H1 (cell line): ENCODE measurements around the gene CHST8. TPM values are rescaled to one million over a fixed set of nuclear protein-coding genes. Genes with fewer than 3 reads are reported as not detected.

Source experiments
- CTCF ChIA-PET: fragments of 300-600 bp; sonication (Branson Sonifier 250); formaldehyde crosslinking; loops from one replicate; lab custom pipeline; 2021; ENCODE audit not compliant: partially characterized antibody; lab: Charles Lee
- POLR2A ChIA-PET: fragments of 300-600 bp; sonication (Branson Sonifier 250); formaldehyde crosslinking; loops from one replicate; lab custom pipeline; 2021; ENCODE audit warnings: inconsistent platforms; ENCODE audit not compliant: partially characterized antibody; lab: Charles Lee
- DNase-seq, 2 experiments: peaks; one replicate each; pipeline versions ENCODE4 v3.0.0 to v3.0.0-alpha.2; 2010 to 2022; ENCODE audit warnings: low spot score in 2 of 2, low read depth in 1 of 2, mixed read lengths in 1 of 2
- FAIRE-seq: peaks from 2 replicates; lab custom pipeline; 2011; peaks lifted over from hg19 to GRCh38; lab: Jason Lieb, UNC
- H2AFZ ChIP-seq: 2 replicates; pipeline ENCODE4 v1.8.1; 2012; ENCODE audit warnings: low read length, inconsistent platforms
- H2AK5ac ChIP-seq: 2 replicates; pipeline ENCODE4 v1.6.1; 2013; ENCODE audit warnings: low read depth, low read length
- H2BK120ac ChIP-seq: replicated peaks from 2 replicates; pipeline ENCODE3; 2013; ENCODE audit warnings: low read depth, low read length, inconsistent platforms
- H2BK12ac ChIP-seq: 2 replicates; pipeline ENCODE4 v1.6.1; 2013; ENCODE audit warnings: low read depth, low read length
- H2BK15ac ChIP-seq: 2 replicates; pipeline ENCODE4 v1.6.1; 2013; ENCODE audit warnings: low read length
- H2BK20ac ChIP-seq: 2 replicates; pipeline ENCODE4 v1.6.1; 2013; ENCODE audit warnings: low read length
- H2BK5ac ChIP-seq: 2 replicates; pipeline ENCODE4 v1.6.1; 2013; ENCODE audit warnings: low read depth, low read length
- H3K14ac ChIP-seq: 2 replicates; pipeline ENCODE4 v1.6.1; 2013; ENCODE audit warnings: inconsistent platforms; ENCODE audit not compliant: insufficient read length
- H3K18ac ChIP-seq: 2 replicates; pipeline ENCODE4 v1.6.1; 2013; ENCODE audit warnings: low read length; ENCODE audit errors: extremely low read depth
- H3K23ac ChIP-seq: 2 replicates; pipeline ENCODE4 v1.6.1; 2013; ENCODE audit warnings: inconsistent platforms; ENCODE audit not compliant: insufficient read length
- H3K23me2 ChIP-seq: 2 replicates; pipeline ENCODE4 v1.6.1; 2013; ENCODE audit warnings: low read depth, low read length
- H3K27ac ChIP-seq: 2 replicates; pipeline ENCODE4 v1.6.1; 2011; ENCODE audit warnings: low read depth, low read length, inconsistent platforms
- H3K27me3 ChIP-seq, 4 experiments: replicated peaks in 1 of 4; 1 replicate in 1 of 4; 2 replicates in 3 of 4; pipeline versions ENCODE4 v1.6.1 to v1.8.1; 2011 to 2013; ENCODE audit warnings: low read length in 3 of 4, mild to moderate bottlenecking in 3 of 4, inconsistent platforms in 2 of 4, mixed read lengths in 2 of 4, moderate library complexity in 1 of 4; ENCODE audit not compliant: control insufficient read depth in 3 of 4, insufficient read depth in 3 of 4; ENCODE audit errors: extremely low read depth in 1 of 4
- H3K36me3 ChIP-seq, 4 experiments: 2 replicates each; pipeline versions ENCODE4 v1.6.1 to v1.8.1; 2011 to 2013; ENCODE audit warnings: mild to moderate bottlenecking in 4 of 4, low read length in 3 of 4, moderate library complexity in 2 of 4, control low read depth in 1 of 4, inconsistent platforms in 1 of 4; ENCODE audit not compliant: insufficient read depth in 4 of 4, control insufficient read depth in 2 of 4
- H3K4ac ChIP-seq: replicated peaks from 2 replicates; pipeline ENCODE3; 2013; ENCODE audit warnings: low read length, low read depth, mixed read lengths, inconsistent platforms; ENCODE audit not compliant: insufficient read length
- H3K4me1 ChIP-seq, 4 experiments: replicated peaks in 1 of 4; 1 replicate in 1 of 4; 2 replicates in 3 of 4; pipeline versions ENCODE4 v1.6.1 to v1.8.1; 2011 to 2013; ENCODE audit warnings: low read length in 3 of 4, inconsistent platforms in 2 of 4, mixed read lengths in 1 of 4; ENCODE audit not compliant: insufficient read depth in 4 of 4, control insufficient read depth in 3 of 4
- H3K4me2 ChIP-seq, 2 experiments: 2 replicates each; pipeline versions ENCODE4 v1.6.1 to v1.8.1; 2011 to 2013; ENCODE audit warnings: low read depth in 2 of 2, low read length in 2 of 2, control low read depth in 1 of 2, inconsistent platforms in 1 of 2, mild to moderate bottlenecking in 1 of 2; ENCODE audit not compliant: insufficient read depth in 1 of 2
- H3K4me3 ChIP-seq, 4 experiments: fragments of 200-600, 300-600 bp in 1 of 4; sonication (generic), shearing (Covaris generic), sonication (Bioruptor Twin) in 1 of 4; 2 replicates each; pipeline versions ENCODE4 v1.5.1 to v1.8.1; 2011 to 2016; ENCODE audit warnings: low read length in 4 of 4, low read depth in 3 of 4, control low read depth in 2 of 4, inconsistent platforms in 2 of 4, mild to moderate bottlenecking in 2 of 4, mixed read lengths in 1 of 4, moderate library complexity in 1 of 4; ENCODE audit not compliant: insufficient read depth in 2 of 4; ENCODE audit errors: extremely low read depth in 1 of 4
- H3K56ac ChIP-seq: replicated peaks from 2 replicates; pipeline ENCODE3; 2013; ENCODE audit warnings: low read depth, mild to moderate bottlenecking, mixed read lengths, low read length, inconsistent platforms; ENCODE audit not compliant: insufficient read length
- H3K79me1 ChIP-seq: 2 replicates; pipeline ENCODE4 v1.6.1; 2013; ENCODE audit warnings: low read depth, low read length, control low read depth
- H3K79me2 ChIP-seq, 2 experiments: 2 replicates each; pipeline versions ENCODE4 v1.6.1 to v1.8.1; 2012 to 2013; ENCODE audit warnings: low read length in 2 of 2, mild to moderate bottlenecking in 2 of 2, inconsistent platforms in 1 of 2; ENCODE audit not compliant: insufficient read depth in 2 of 2, control insufficient read depth in 1 of 2
- H3K9ac ChIP-seq, 4 experiments: replicated peaks in 1 of 4; 1 replicate in 1 of 4; 2 replicates in 3 of 4; pipeline versions ENCODE4 v1.6.1 to v1.8.1; 2011 to 2013; ENCODE audit warnings: low read depth in 3 of 4, low read length in 3 of 4, control low read depth in 2 of 4, mild to moderate bottlenecking in 2 of 4, moderate library complexity in 2 of 4, inconsistent platforms in 1 of 4; ENCODE audit errors: extremely low read depth in 1 of 4
- H3K9me3 ChIP-seq, 2 experiments: 2 replicates each; pipeline versions ENCODE4 v1.6.1 to v1.8.1; 2012 to 2013; ENCODE audit warnings: mild to moderate bottlenecking in 2 of 2, moderate library complexity in 2 of 2, control low read depth in 1 of 2, inconsistent platforms in 1 of 2, low read depth in 1 of 2, low read length in 1 of 2, mixed read lengths in 1 of 2; ENCODE audit not compliant: insufficient read depth in 2 of 2
- H4K20me1 ChIP-seq, 2 experiments: replicated peaks in 1 of 2; 2 replicates each; pipeline versions ENCODE3 to v1.8.1; 2011 to 2013; ENCODE audit warnings: inconsistent platforms in 2 of 2, low read length in 2 of 2, mild to moderate bottlenecking in 1 of 2; ENCODE audit not compliant: insufficient read depth in 2 of 2, control insufficient read depth in 1 of 2
- H4K5ac ChIP-seq: 2 replicates; pipeline ENCODE4 v1.6.1; 2013; ENCODE audit warnings: low read length, low read depth, mixed read lengths, inconsistent platforms; ENCODE audit not compliant: insufficient read length
- H4K8ac ChIP-seq: 2 replicates; pipeline ENCODE4 v1.8.0; 2013; ENCODE audit warnings: mild to moderate bottlenecking, moderate library complexity, low read length, inconsistent platforms; ENCODE audit not compliant: insufficient read depth; ENCODE audit errors: extremely low read depth
- H4K91ac ChIP-seq: replicated peaks from 2 replicates; pipeline ENCODE3; 2013; ENCODE audit warnings: low read length, mixed read lengths, inconsistent platforms; ENCODE audit not compliant: insufficient read length
- FOSL1 ChIP-seq: IDR thresholded peaks from 2 replicates; pipeline ENCODE4 v1.6.1; 2011; ENCODE audit warnings: mild to moderate bottlenecking, low read depth, low read length, moderate library complexity; ENCODE audit not compliant: insufficient read depth
- JUND ChIP-seq: IDR thresholded peaks from 2 replicates; pipeline ENCODE4 v1.6.1; 2011; ENCODE audit warnings: mild to moderate bottlenecking, improper control_type of control experiment, low read length
- KDM1A ChIP-seq: fragments of 200-600, 300-600 bp; sonication (generic); IDR thresholded peaks from 2 replicates; pipeline ENCODE4 v1.7.1; 2016; ENCODE audit warnings: mild to moderate bottlenecking, low read length, borderline replicate concordance
- POLR2A ChIP-seq, 2 experiments: IDR thresholded peaks; 1 replicate in 1 of 2; 2 replicates in 1 of 2; pipeline ENCODE4 v1.6.1; 2011; ENCODE audit warnings: low read depth in 2 of 2, low read length in 2 of 2, mild to moderate bottlenecking in 2 of 2; ENCODE audit errors: control extremely low read depth in 1 of 2
- RAD21 ChIP-seq, 2 experiments: IDR thresholded peaks in 1 of 2; conservative IDR thresholded peaks in 1 of 2; 2 replicates each; pipeline ENCODE4 v1.6.1; 2011; ENCODE audit warnings: low read depth in 2 of 2, low read length in 2 of 2, improper control_type of control experiment in 1 of 2, inconsistent platforms in 1 of 2, mild to moderate bottlenecking in 1 of 2, moderate library complexity in 1 of 2
- RFX5 ChIP-seq: IDR thresholded peaks from 2 replicates; pipeline ENCODE4 v1.6.1; 2011; ENCODE audit warnings: low read depth, low read length, improper control_type of control experiment, borderline replicate concordance
- SP1 ChIP-seq: IDR thresholded peaks from 2 replicates; pipeline ENCODE4 v1.6.1; 2011; ENCODE audit warnings: low read depth, low read length
- SP2 ChIP-seq: IDR thresholded peaks from 2 replicates; pipeline ENCODE4 v1.6.1; 2012; ENCODE audit warnings: mild to moderate bottlenecking, low read length, inconsistent platforms
- SP4 ChIP-seq: IDR thresholded peaks from 2 replicates; pipeline ENCODE4 v1.6.1; 2012; ENCODE audit warnings: low read length, inconsistent platforms
- SRF ChIP-seq: IDR thresholded peaks from 2 replicates; pipeline ENCODE4 v1.6.1; 2011; ENCODE audit warnings: mild to moderate bottlenecking, low read depth, low read length, moderate library complexity
- WGBS, 2 experiments: shearing (Covaris generic) in 1 of 2; methylation state at CpG; one replicate each; pipeline versions ENCODE4 v1.1.6 to v1.1.7; 2013 to 2015; ENCODE audit warnings: low lambda C conversion rate in 2 of 2, mixed read lengths in 2 of 2, inconsistent platforms in 1 of 2, low coverage in 1 of 2, missing lambda C conversion rate in 1 of 2; ENCODE audit not compliant: insufficient replicate concordance in 2 of 2, insufficient coverage in 1 of 2, insufficient read length in 1 of 2; ENCODE audit errors: extremely low coverage in 1 of 2, missing lambda C conversion rate in 1 of 2; 5-methylcytosine and 5-hydroxymethylcytosine counted together
- polyA plus RNA-seq, 7 experiments: library from polyadenylated mRNA; depleted of rRNA in 3 of 7; stranded (reverse) in 5 of 7; unstranded in 2 of 7; fragments of >200 nt in 5 of 7; fragments of 200-250 nt in 2 of 7; gene quantifications; 1 replicate in 5 of 7; 2 replicates in 1 of 7; 4 replicates in 1 of 7; pipeline versions ENCODE4 v1.2.1 to v1.2.3, GENCODE V29; 2011 to 2013; ENCODE audit warnings: missing spikeins in 2 of 7, mixed read lengths in 2 of 7
- total RNA-seq: library from RNA; stranded (reverse); fragmentation: NEBNext Ultra II Directional; extraction: Animal tissue kit (Norgen Biotek cat#: 25700); gene quantifications from 2 replicates; pipeline ENCODE4 v1.2.1, GENCODE V29; 2021

CHST8 gene
- total and polyA plus RNA-seq, 2 of the 8 experiments (the other 6 are each of a cell fraction or from before 2014, with no cell fraction given), result 10.8 to 28.2 TPM

DNA sequence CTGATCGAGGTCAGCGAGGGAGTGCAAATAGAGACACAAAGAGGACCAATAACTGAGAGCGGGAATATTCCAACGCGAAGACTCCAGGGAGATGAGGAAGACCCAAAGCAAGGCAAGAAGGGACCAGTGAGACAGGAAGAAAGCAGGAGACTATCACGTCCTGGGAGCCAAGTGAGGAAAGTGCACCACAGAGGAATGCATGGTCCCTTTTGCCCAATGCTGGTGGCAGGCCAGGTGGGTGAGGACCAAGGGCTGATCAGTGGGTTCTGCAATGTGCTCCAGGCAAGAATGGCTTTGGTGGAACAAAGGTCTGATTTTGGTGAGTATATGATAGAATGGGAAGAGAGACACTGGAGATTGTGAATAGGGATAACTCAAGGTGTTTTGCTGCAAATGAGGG lies 25.4 kb downstream of the CHST8 start:
- FAIRE-seq, result no peak
- Histone ChIP-seq H3K4me1 (peaks cover 0 to 16% (median 8%) of the 10 kb centered on the region in 4 experiments; a peak in 5 of 7 replicates), H3K4me3 (no peak overlapping the region), H2BK15ac (0 out of 2 replicates have a peak overlapping the region, but pooled peaks have one; percentile 8), H3K4me2 (no peak overlapping the region), H3K79me2 (peaks cover 0 to 13% of the 10 kb centered on the region in 2 experiments; a peak in 2 of 4 replicates), H4K20me1 (no peaks in the 10 kb centered on the region), H3K18ac (no peak overlapping the region), H4K5ac (no peak overlapping the region), H3K23me2 (0 out of 2 replicates have a peak, but pooled peaks cover 1% of the 10 kb centered on the region), H3K27ac (no peak overlapping the region; the same call in 1 of the 2 replicates), H3K9ac (no peak overlapping the region), H3K27me3 (no peaks in the 10 kb centered on the region), H2BK12ac (no peak overlapping the region), H3K23ac (no peak overlapping the region), H2BK20ac (no peak overlapping the region), H2AK5ac (no peak overlapping the region), H3K9me3 (no peaks in the 10 kb centered on the region), H3K56ac (no peak overlapping the region), H2BK5ac (no peak overlapping the region), H4K8ac (no peak overlapping the region), H2BK120ac (no peak overlapping the region), H3K14ac (no peak overlapping the region), H2AFZ (no peak overlapping the region), H3K79me1 (no peaks in the 10 kb centered on the region; the same call in none of the 2 replicates), H4K91ac (no peak overlapping the region), H3K36me3 (no peaks in the 10 kb centered on the region), H3K4ac (peak overlapping the region; percentile 36)
- POLR2A ChIA-PET, result interaction anchor here (0.6 to 2.7 kb wide), 3 partner anchors 9 to 19 kb away, joined by 3 to 8 read pairs (median 3); no protein-coding TSS in a partner anchor
- no peak for DNase-seq
- CTCF ChIA-PET, result interaction anchor here (0.7 kb wide), 1 partner anchor 533 kb away, joined by 3 read pairs; no protein-coding TSS in a partner anchor
- TF ChIP-seq SP2 (no peak), RAD21 (IDR thresholded peaks at IDR 0.05 in 1 of 2, conservative IDR thresholded peaks at IDR 0.05 in 1 of 2; ENCODE audit: low read depth in 2 of 2, low read length in 2 of 2) (no peak), SP1 (no peak), FOSL1 (no peak), RFX5 (no peak), SP4 (no peak), JUND (no peak), KDM1A (no peak), POLR2A (IDR thresholded peaks at IDR 0.05; ENCODE audit: control extremely low read depth in 1 of 2, low read depth in 2 of 2, low read length in 2 of 2) (no peak), SRF (no peak)
- WGBS, 2 experiments, result 73% methylated on average over 6 of the region's 6 CpGs; no CpG with 5 or more reads in 1 of the 2 experiments
